ENCODE results near the gene CLIC6. TPM values are rescaled to one million over a fixed set of nuclear protein-coding genes. Genes with fewer than 3 reads are reported as not detected.

The CLIC6 gene
- total RNA-seq, 4 donors from 2014 or later, result 2.1 to 5.9 (median 3.3) TPM

- WGBS, 2 donors, result 90% methylated on average over 8 of the region's 8 CpGs
- DNase-seq (ENCODE audit: low spot score in 2 of 2), result peak in 1 of 2 donors; percentile 63
- TF ChIP-seq POLR2A (IDR thresholded peaks at IDR 0.05) (no peak), CTCF (IDR thresholded peaks at IDR 0.05) (no peak)
- H3K4me3 ChIP-seq (ENCODE audit: low read depth, poor library complexity, severe bottlenecking), result no peak overlapping the region
- intact Hi-C loops (cut with DNase I; ENCODE audit: low total_unique reads), result no loop called here
Observed at GRCh38 chr21:34626131-34626530, 42.7 kb upstream of the CLIC6 start.

- DNase-seq (ENCODE audit: low spot score in 2 of 2), result peak; percentile 5 to 26
- WGBS, 2 donors, result 5 to 9% methylated on average over 6 of the region's 6 CpGs
- TF ChIP-seq CTCF (IDR thresholded peaks at IDR 0.05), result no peak
- no peak for TF ChIP-seq POLR2A (IDR thresholded peaks at IDR 0.05)
- intact Hi-C loops (cut with DNase I; ENCODE audit: low total_unique reads), result no loop called here
- H3K4me3 ChIP-seq (ENCODE audit: low read depth, poor library complexity, severe bottlenecking), result no peak overlapping the region
Observed at GRCh38 chr21:34630536-34631143, 38.2 kb upstream of the CLIC6 start.

GRCh38 chr21:34632498-34632897, 36.3 kb upstream of the CLIC6 start:
- H3K4me3 ChIP-seq (ENCODE audit: low read depth, poor library complexity, severe bottlenecking), result no peak overlapping the region
- WGBS, 2 donors, result 71 to 83% methylated on average over 4 of the region's 4 CpGs
- intact Hi-C loops (cut with DNase I; ENCODE audit: low total_unique reads), result no loop called here
- peak in 1 of 2 donors; percentile 53 for DNase-seq (ENCODE audit: low spot score in 2 of 2)
- TF ChIP-seq POLR2A (IDR thresholded peaks at IDR 0.05), result no peak
- TF ChIP-seq CTCF (IDR thresholded peaks at IDR 0.05), result no peak

GRCh38 chr21:34635307-34635706, 33.5 kb upstream of the CLIC6 start:
- WGBS, 2 donors, result 63 to 76% methylated on average over 3 of the region's 3 CpGs
- intact Hi-C loops (cut with DNase I; ENCODE audit: low total_unique reads), result no loop called here
- TF ChIP-seq POLR2A (IDR thresholded peaks at IDR 0.05) (no peak), CTCF (IDR thresholded peaks at IDR 0.05) (no peak)
- peak in 1 of 2 donors; percentile 29 for DNase-seq (ENCODE audit: low spot score in 2 of 2)
- no peak overlapping the region for H3K4me3 ChIP-seq (ENCODE audit: low read depth, poor library complexity, severe bottlenecking)

DNA sequence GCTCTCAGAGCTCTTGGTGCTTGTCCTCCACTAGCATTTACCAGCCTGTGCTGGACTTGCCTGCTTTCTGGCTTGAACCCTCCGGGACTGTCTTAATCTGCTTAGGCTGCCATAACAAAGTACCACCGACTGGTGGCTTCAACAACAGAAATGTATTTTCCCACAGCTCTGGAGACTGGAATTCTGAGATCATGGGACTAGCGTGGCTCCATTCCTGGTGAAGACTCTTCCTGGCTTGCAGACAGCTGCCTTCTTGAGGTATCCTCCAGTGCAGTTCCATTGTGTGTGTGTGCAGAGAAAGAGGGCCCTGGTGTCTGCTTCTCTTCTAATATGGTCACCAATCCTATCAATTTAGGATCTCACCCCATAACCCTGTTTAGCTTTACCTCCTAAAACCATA, 31.8 kb upstream of the CLIC6 start:
- intact Hi-C loops (cut with DNase I; ENCODE audit: low total_unique reads), result no loop called here
- H3K4me3 ChIP-seq (ENCODE audit: low read depth, poor library complexity, severe bottlenecking), result no peak overlapping the region
- no peak for TF ChIP-seq POLR2A (IDR thresholded peaks at IDR 0.05)
- TF ChIP-seq CTCF (IDR thresholded peaks at IDR 0.05), result no peak
- WGBS, 2 donors, result 82% methylated on average over 3 of the region's 3 CpGs
- peak in 1 of 2 donors; percentile 8 for DNase-seq (ENCODE audit: low spot score in 2 of 2)

GRCh38 chr21:34639250-34639649, 29.5 kb upstream of the CLIC6 start:
- intact Hi-C loops (cut with DNase I; ENCODE audit: low total_unique reads), result no loop called here
- 75 to 89% methylated on average over 1 of the region's 1 CpG for WGBS, 2 donors
- TF ChIP-seq CTCF (IDR thresholded peaks at IDR 0.05), result no peak
- no peak for TF ChIP-seq POLR2A (IDR thresholded peaks at IDR 0.05)
- DNase-seq (ENCODE audit: low spot score in 2 of 2), result peak in 1 of 2 donors; percentile 37
- H3K4me3 ChIP-seq (ENCODE audit: low read depth, poor library complexity, severe bottlenecking), result no peak overlapping the region
